Testis (tissue), 2 donors: ENCODE data around the gene ATP2B3.

Source experiments
- CTCF ChIP-seq, 3 experiments: fragments of 450-650 bp in 2 of 3; fragments of 200-600 bp in 1 of 3; sonication (generic) in 1 of 3; IDR thresholded peaks; one replicate each; pipeline ENCODE4 v1.5.1; 2016 to 2019; ENCODE audit warnings: antibody characterized with exemption in 3 of 3, mild to moderate bottlenecking in 2 of 3, moderate library complexity in 1 of 3
- POLR2A ChIP-seq: fragments of 450-650 bp; IDR thresholded peaks from one replicate; pipeline ENCODE4 v1.6.1; 2017; ENCODE audit warnings: antibody characterized with exemption, mild to moderate bottlenecking, moderate library complexity

GRCh38 chrX:153569475-153569874 is 52.0 kb downstream of the ATP2B3 start:
- TF ChIP-seq CTCF (IDR thresholded peaks at IDR 0.05) (no peak), POLR2A (no peak)
